Epithelial cell of esophagus (primary cell): Measurements from ENCODE around the gene CORIN.

Source experiments
- DNase-seq: peaks from one replicate; pipeline ENCODE4 v3.0.0; 2010; ENCODE audit warnings: low read depth
- H3K4me3 ChIP-seq: 2 replicates; pipeline ENCODE4 v1.5.1; 2011; ENCODE audit warnings: mild to moderate bottlenecking, low read length, control low read depth
- TF ChIP-seq, protein P1 (sequence below): IDR thresholded peaks from 2 replicates; pipeline ENCODE4 v1.5.1; 2011; ENCODE audit warnings: low read depth, mild to moderate bottlenecking, low read length, control low read depth, inconsistent platforms; ENCODE audit not compliant: insufficient read depth; ENCODE audit errors: missing control alignments

The CORIN gene

DNA sequence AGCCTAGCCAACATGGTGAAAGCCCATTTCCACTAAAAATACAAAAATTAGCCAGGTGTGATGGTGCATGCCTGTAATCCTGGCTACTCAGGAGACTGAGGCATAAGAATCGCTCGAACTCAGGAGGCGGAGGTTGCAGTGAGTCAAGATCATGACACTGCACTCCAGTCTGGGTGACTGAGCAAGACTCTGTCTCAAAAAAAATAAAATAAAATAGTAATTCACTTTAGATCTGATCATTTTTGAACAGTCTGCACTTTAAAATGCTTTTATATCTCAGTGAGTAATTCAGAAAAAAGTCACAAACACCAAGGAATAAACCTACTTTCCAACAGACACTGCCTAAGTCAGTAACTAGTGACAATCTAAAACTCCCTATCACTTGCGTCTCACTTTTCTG, 25.6 kb upstream of the CORIN start:
- TF ChIP-seq, protein P1, sequence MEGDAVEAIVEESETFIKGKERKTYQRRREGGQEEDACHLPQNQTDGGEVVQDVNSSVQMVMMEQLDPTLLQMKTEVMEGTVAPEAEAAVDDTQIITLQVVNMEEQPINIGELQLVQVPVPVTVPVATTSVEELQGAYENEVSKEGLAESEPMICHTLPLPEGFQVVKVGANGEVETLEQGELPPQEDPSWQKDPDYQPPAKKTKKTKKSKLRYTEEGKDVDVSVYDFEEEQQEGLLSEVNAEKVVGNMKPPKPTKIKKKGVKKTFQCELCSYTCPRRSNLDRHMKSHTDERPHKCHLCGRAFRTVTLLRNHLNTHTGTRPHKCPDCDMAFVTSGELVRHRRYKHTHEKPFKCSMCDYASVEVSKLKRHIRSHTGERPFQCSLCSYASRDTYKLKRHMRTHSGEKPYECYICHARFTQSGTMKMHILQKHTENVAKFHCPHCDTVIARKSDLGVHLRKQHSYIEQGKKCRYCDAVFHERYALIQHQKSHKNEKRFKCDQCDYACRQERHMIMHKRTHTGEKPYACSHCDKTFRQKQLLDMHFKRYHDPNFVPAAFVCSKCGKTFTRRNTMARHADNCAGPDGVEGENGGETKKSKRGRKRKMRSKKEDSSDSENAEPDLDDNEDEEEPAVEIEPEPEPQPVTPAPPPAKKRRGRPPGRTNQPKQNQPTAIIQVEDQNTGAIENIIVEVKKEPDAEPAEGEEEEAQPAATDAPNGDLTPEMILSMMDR = no peak
- H3K4me3 ChIP-seq = no peak overlapping the region
- DNase-seq = no peak

DNA sequence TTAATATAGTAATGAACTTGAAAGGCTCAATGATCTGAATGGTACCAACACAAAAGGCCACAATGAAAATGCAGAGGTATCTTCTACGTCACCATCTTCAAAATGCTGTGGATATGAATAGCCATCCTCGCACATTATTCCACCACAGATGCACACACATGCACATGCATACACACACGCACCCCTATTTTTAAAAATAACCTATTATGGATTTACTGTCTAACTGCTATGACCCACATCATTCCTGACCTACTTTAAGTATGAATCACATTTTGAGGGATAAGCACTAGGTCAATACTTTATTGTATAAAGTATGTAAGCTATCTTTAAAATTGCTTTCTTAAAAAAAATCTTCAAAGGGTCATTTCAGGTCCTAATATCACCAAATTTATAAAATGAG, 24.4 kb upstream of the CORIN start:
- H3K4me3 ChIP-seq = no peak overlapping the region
- no peak for DNase-seq
- TF ChIP-seq, protein P1 = no peak

DNA sequence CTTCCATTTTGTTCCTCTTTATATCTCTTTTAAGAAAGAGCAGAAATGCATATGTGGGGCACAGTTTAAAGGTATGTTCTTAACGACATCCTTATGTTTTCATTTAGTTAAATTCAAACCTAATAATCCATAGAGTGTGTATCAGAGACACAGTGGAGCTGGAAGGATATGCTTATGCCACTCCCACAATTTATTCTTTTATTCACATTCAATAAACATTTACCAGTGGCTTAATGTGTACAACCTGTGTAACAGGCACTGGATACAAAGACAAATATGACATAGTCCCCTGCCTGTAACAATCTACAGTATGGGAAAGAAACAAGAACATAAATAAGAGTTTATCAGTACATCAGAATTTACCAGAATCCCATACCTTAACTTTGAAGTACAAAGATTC, 22.4 kb upstream of the CORIN start:
- no peak for DNase-seq
- no peak overlapping the region for H3K4me3 ChIP-seq
- TF ChIP-seq, protein P1 = no peak

DNA sequence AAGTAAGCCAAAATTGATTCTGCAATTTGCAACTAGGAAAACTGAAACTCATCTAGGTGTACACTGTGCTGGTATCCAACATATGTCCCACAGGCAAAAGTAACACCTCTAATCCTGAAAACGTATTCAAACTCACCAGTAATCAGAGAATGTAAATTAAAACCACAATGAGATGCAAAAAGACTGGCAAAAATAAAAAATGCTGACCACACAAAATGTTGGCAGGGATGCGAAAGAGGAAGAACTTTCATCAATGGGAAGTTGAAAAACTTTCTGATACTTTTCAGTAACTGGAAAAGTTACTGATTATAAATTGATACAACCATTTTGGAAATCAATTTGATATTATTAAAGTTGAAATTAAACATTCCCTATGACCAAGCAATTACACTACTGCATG, 20.1 kb upstream of the CORIN start:
- no peak for DNase-seq
- no peak overlapping the region for H3K4me3 ChIP-seq
- TF ChIP-seq, protein P1 = no peak

DNA sequence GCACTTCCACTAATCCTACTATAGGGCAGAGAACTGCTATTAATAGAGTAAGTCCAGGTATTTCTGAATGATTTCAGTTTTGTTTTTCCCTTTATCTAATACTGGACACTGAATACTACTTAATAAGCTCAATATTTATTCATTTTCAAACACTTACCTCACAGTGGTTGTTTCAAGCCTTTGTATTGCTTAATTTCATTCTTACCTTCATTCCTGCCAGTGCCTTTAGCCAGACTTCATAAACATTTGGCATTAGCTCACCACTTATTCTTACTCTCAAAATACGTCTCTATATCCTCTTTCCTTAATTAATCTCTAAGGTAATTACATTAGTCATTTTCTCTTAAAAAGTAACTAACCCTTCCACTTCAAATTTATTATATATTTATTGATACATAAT, 18.8 kb upstream of the CORIN start:
- TF ChIP-seq, protein P1 = no peak
- DNase-seq = no peak
- H3K4me3 ChIP-seq = no peak overlapping the region

DNA sequence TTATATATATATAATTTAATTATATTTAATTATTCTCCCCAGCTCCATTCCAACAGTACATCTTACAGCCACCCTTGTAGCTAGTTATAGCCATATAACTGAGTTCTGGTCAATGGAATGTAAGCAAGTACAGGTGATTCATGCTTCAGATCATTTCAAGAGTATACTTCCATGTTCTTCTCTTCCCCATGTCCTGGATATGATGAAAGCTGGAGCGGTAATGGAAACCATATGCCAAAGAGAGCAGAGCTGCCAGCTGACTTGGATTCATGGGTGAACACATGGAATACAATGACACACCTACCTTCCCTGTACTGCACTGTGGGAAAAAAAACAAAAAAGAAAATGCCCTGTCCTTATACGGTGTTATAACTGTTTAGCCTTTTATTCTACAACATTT, 17.5 kb upstream of the CORIN start:
- H3K4me3 ChIP-seq = no peak overlapping the region
- TF ChIP-seq, protein P1 = no peak
- DNase-seq = no peak

DNA sequence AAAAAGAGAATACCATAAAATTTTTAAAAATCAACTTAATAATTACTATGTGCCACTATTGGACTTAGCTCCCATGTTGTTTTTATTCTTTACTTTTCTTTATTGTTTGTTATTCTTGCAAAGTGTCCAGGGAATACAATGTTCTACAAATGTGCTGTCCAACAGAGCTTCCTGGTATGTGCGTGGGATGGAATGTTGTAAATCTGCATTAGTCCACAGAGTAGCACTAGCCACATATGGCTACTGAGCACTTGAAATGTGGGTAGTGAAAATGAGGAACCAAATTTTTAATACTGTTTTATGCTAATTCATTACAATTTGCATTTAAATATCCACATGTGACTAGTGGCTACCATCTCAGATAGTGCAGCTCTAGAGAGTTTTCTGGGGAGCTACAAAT, 14.3 kb upstream of the CORIN start:
- TF ChIP-seq, protein P1 = no peak
- H3K4me3 ChIP-seq = no peak overlapping the region
- DNase-seq = no peak
